Pancreas (tissue), 10 donors: ENCODE results near the gene KLRF2. TPM values are rescaled to one million over a fixed set of nuclear protein-coding genes. Genes with fewer than 3 reads are reported as not detected.

ENCODE experiments used
- ATAC-seq, 4 donors: fragments of 200-7000 bp; cut with Tn5 transposase; one replicate each; pipeline versions ENCODE4 v1.8.0 to v1.9.1; 2020; ENCODE audit warnings: mild to moderate bottlenecking in 4 of 4, moderate library complexity in 4 of 4
- DNase-seq, 6 donors: peaks; one replicate each; pipeline ENCODE4 v3.0.0-alpha.2; 2020
- FAIRE-seq: peaks from 2 replicates; lab custom pipeline; 2012; peaks lifted over from hg19 to GRCh38; lab: Jason Lieb, UNC
- H3K27ac ChIP-seq, 4 donors: fragments of 200-600 bp; sonication (generic); 1 replicate in 3 of 4; 2 replicates in 1 of 4; pipeline versions ENCODE4 v1.5.0 to v1.8.0; 2020
- H3K27me3 ChIP-seq, 4 donors: fragments of 200-600 bp; one replicate each; pipeline ENCODE4 v1.8.0; 2021
- H3K36me3 ChIP-seq, 3 donors: fragments of 200-600 bp; sonication (generic) in 1 of 3; one replicate each; pipeline versions ENCODE4 v1.5.0 to v1.8.0; 2020 to 2021
- H3K4me1 ChIP-seq, 3 donors: fragments of 200-600 bp; one replicate each; pipeline ENCODE4 v1.8.0; 2021
- H3K4me3 ChIP-seq, 4 donors: fragments of 200-600 bp; sonication (generic) in 2 of 4; one replicate each; pipeline versions ENCODE4 v1.5.0 to v1.8.0; 2020 to 2021
- H3K9me3 ChIP-seq, 4 donors: fragments of 200-600 bp; one replicate each; pipeline ENCODE4 v1.8.0; 2021
- WGBS, 2 donors: extraction: QIAGEN DNeasy Blood & Tissue Kit; methylation state at CpG; one replicate each; pipeline ENCODE4 v1.1.7; 2013; 5-methylcytosine and 5-hydroxymethylcytosine counted together
- intact Hi-C, 3 donors: fragments of 100-400 bp; cut with DNase I; formaldehyde crosslinking; loops; one replicate each; pipeline versions ENCODE4 v1.11.1 to v1.14.2; 2022
- polyA plus RNA-seq, 2 donors: library from polyadenylated mRNA; stranded (reverse); fragments of 200-250 nt; gene quantifications; one replicate each; pipeline ENCODE4 v1.2.3, GENCODE V29; 2013
- total RNA-seq, 6 donors: library from RNA; stranded (reverse); fragmentation: NEBNext Ultra II Directional in 4 of 6; extraction: Animal tissue kit (Norgen Biotek cat#: 25700) in 4 of 6; gene quantifications; one replicate each; pipeline versions ENCODE4 v1.2.1 to v1.2.4, GENCODE V29; 2021 to 2023
- TF ChIP-seq, protein P1 (sequence below), 4 donors: fragments of 200-600 bp; sonication (generic) in 3 of 4; IDR thresholded peaks; one replicate each; pipeline versions ENCODE4 v1.5.0 to v1.8.0; 2021; ENCODE audit warnings: antibody characterized with exemption in 4 of 4
- donor health status: healthy with polysubstance abuse.
- donor health status: DM: no; HTN: no; CAD: no; lungs with moderate emphysema.
- donor health status: DM: no; HTN: no; CAD: no.
- donor health status: control.
- donor health status: control.
- donor health status: Bipolar disorder and iron deficiency.
- donor health status: DM: yes; HTN: yes; CAD: no.
- donor health status: DM: no; HTN: no; CAD: no.
- donor health status: DM: no; HTN: no; CAD: no.
- donor health status: DM: yes; HTN: yes; CAD: no.

The KLRF2 gene
- total and polyA plus RNA-seq, 8 donors: not detected

DNA sequence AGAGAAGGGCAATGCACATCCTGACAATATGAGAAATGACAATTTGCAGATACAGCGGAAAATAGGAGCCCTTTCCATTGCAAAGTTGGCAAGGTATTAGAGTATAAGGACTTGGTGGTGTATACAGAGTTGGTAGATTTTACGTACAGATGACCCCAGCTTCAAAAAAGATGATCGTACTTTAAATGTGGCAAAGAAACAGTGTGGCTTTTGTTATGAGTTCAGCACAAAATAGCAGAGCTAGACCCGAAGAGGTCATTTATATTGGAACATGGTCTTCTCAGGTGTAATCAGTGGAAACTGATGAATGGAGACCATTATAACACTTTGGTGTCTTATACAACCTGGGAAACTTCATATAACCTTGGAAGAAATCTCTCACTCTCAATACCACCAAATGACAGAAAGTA, 14.4 kb upstream of the KLRF2 start:
- FAIRE-seq (no peak), ATAC-seq (no peak), DNase-seq (no peak)
- Histone ChIP-seq H3K4me1 (peaks cover 0 to 6% (median 0%) of the 10 kb centered on the region in 3 donors), H3K9me3 (no peaks in the 10 kb centered on the region), H3K36me3 (no peaks in the 10 kb centered on the region), H3K27me3 (peaks cover 0 to 3% (median 0%) of the 10 kb centered on the region in 4 donors), H3K4me3 (peak overlapping the region in 1 of 4 donors; percentile 38), H3K27ac (no peak overlapping the region)
- WGBS, 2 donors: 52 to 60% methylated on average over 4 of the region's 4 CpGs
- intact Hi-C loops: no loop called here
- TF ChIP-seq, protein P1, sequence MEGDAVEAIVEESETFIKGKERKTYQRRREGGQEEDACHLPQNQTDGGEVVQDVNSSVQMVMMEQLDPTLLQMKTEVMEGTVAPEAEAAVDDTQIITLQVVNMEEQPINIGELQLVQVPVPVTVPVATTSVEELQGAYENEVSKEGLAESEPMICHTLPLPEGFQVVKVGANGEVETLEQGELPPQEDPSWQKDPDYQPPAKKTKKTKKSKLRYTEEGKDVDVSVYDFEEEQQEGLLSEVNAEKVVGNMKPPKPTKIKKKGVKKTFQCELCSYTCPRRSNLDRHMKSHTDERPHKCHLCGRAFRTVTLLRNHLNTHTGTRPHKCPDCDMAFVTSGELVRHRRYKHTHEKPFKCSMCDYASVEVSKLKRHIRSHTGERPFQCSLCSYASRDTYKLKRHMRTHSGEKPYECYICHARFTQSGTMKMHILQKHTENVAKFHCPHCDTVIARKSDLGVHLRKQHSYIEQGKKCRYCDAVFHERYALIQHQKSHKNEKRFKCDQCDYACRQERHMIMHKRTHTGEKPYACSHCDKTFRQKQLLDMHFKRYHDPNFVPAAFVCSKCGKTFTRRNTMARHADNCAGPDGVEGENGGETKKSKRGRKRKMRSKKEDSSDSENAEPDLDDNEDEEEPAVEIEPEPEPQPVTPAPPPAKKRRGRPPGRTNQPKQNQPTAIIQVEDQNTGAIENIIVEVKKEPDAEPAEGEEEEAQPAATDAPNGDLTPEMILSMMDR (IDR thresholded peaks at IDR 0.05): no peak

DNA sequence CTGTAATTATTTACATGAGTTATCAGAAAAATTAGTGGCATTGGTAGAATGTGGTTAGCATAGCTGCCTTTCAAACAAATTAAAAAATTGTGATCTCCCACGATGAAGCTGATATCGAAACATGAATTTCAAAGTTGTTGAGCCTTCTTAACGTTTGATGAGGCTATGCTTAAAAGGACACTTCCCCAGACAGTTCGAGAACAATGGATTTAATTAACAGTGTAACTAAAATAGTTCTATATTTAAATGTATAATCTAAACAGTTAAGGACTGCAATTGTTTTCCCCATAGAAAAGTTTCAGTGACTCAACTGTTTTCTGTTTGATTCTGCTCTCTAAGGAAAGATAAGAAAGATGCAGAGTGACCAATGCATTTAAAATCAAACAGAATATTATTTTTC, 13.8 kb upstream of the KLRF2 start:
- no peak for FAIRE-seq
- H3K27ac ChIP-seq: peak overlapping the region in 1 of 4 donors; percentile 5
- intact Hi-C loops: no loop called here

DNA sequence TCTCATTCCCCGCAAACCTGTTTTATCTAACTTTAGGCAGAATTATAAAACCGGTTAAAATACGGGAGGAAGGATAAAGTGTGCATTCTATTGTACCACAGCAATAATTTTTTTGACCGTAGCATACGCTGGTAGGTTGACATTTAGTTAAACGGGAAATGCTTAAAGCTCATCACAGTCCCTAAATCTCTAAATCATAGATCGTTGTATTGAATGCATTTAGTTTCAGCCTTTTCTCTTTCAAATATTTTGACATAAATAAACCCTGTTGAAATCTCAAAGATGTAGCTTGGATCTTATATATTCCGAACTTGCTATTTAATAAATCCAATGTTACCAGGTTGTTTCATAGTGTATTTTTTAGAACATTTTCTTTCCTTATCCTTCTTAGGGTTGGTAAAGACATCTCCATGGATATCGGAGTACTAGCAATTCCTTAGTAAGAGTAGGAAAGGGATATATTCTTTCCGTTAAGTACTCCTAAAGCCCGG, 12.9 kb upstream of the KLRF2 start:
- intact Hi-C loops: no loop called here
- no peak for ATAC-seq
- DNase-seq: no peak
- 82% methylated on average over 11 of the region's 11 CpGs for WGBS, 2 donors
- TF ChIP-seq, protein P1 (IDR thresholded peaks at IDR 0.05): no peak
- no peak for FAIRE-seq
- H3K36me3 ChIP-seq: no peaks in the 10 kb centered on the region
- H3K4me1 ChIP-seq: peaks cover 0 to 6% (median 0%) of the 10 kb centered on the region in 3 donors
- H3K4me3 ChIP-seq: peak overlapping the region in 2 of 4 donors; percentile 26 to 38
- peak overlapping the region in 2 of 4 donors; percentile 72 for H3K27ac ChIP-seq
- H3K9me3 ChIP-seq: no peaks in the 10 kb centered on the region
- peaks cover 0 to 2% (median 0%) of the 10 kb centered on the region in 4 donors for H3K27me3 ChIP-seq

More for the DNA sequence above, 13.8 kb upstream of the KLRF2 start:
- Histone ChIP-seq H3K4me1 (peaks cover 0 to 6% (median 0%) of the 10 kb centered on the region in 3 donors), H3K9me3 (no peaks in the 10 kb centered on the region), H3K36me3 (no peaks in the 10 kb centered on the region), H3K27me3 (peaks cover 0 to 3% (median 0%) of the 10 kb centered on the region in 4 donors), H3K4me3 (peak overlapping the region in 1 of 4 donors; percentile 38)
- DNase-seq (no peak), ATAC-seq (no peak)
- TF ChIP-seq, protein P1 (IDR thresholded peaks at IDR 0.05): no peak
- WGBS, 2 donors: 52 to 72% methylated on average over 4 of the region's 4 CpGs

DNA sequence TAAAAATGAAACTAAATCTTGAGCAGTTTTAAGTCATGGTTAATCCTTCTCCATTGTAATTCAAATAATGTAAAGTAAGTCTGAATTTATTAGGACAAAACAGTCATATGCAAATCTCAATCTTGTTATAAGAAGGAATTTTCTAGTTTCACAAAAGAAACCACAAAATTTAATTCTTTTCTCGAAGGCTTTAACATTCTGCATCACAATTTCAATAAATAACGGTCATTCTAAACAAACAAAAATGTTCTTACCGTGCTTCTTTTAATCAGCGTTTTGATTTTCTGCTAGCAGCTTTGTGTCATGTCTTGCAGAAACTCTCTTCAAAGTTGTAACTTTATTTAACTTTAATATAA, 12.4 kb upstream of the KLRF2 start:
- no peak for ATAC-seq
- DNase-seq: no peak
- WGBS, 2 donors: 55 to 61% methylated on average over 4 of the region's 4 CpGs
- Histone ChIP-seq H3K27ac (peak overlapping the region in 3 of 4 donors; percentile 17 to 72 (median 72)), H3K36me3 (no peaks in the 10 kb centered on the region), H3K9me3 (no peaks in the 10 kb centered on the region), H3K4me1 (peaks cover 0 to 6% (median 0%) of the 10 kb centered on the region in 3 donors), H3K4me3 (peak overlapping the region in 2 of 4 donors; percentile 26 to 38), H3K27me3 (no peaks in the 10 kb centered on the region)
- TF ChIP-seq, protein P1 (IDR thresholded peaks at IDR 0.05): no peak
- intact Hi-C loops: no loop called here
- FAIRE-seq: peak; percentile 72
